A673 (cell line): ENCODE data around the gene FRMD5. TPM values are rescaled to one million over a fixed set of nuclear protein-coding genes. Genes with fewer than 3 reads are reported as not detected.

ENCODE experiments used
- BruUV-seq: library from RNA; stranded (reverse); fragments of 400-500 nt; replicated peaks from 2 replicates; lab custom pipeline; 2021; lab: Mats Ljungman, UMichigan
- CTCF ChIA-PET: fragments of 300-600 bp; sonication (Branson Sonifier 250); formaldehyde crosslinking; loops from one replicate; lab custom pipeline; 2022; ENCODE audit warnings: antibody characterized with exemption; lab: Charles Lee
- POLR2A ChIA-PET: fragments of 300-600 bp; sonication (Branson Sonifier 250); formaldehyde crosslinking; loops from one replicate; lab custom pipeline; 2022; ENCODE audit warnings: antibody characterized with exemption; ENCODE audit not compliant: low non-redundant PET; lab: Charles Lee
- DNase-seq: peaks from one replicate; pipeline ENCODE4 v3.0.0-alpha.2; 2015; ENCODE audit warnings: low spot score
- H3K27ac ChIP-seq: fragments of 200-600 bp; sonication (generic); 2 replicates; pipeline ENCODE4 v1.5.1; 2016; ENCODE audit warnings: mixed run types, low read depth, mild to moderate bottlenecking, mixed read lengths, antibody characterized with exemption, low read length; ENCODE audit not compliant: poor library complexity, severe bottlenecking
- H3K27me3 ChIP-seq: fragments of 200-600 bp; sonication (generic); replicated peaks from 2 replicates; pipeline ENCODE4 v1.6.1; 2017; ENCODE audit warnings: mixed run types, low read depth, mild to moderate bottlenecking, mixed read lengths, antibody characterized with exemption, low read length; ENCODE audit not compliant: insufficient read depth, poor library complexity
- H3K36me3 ChIP-seq: fragments of 200-600 bp; sonication (generic); 2 replicates; pipeline ENCODE4 v1.6.1; 2016; ENCODE audit warnings: mixed run types, mild to moderate bottlenecking, mixed read lengths, antibody characterized with exemption, low read length; ENCODE audit not compliant: insufficient read depth, poor library complexity, severe bottlenecking
- H3K4me1 ChIP-seq: fragments of 200-600 bp; sonication (generic); 2 replicates; pipeline ENCODE4 v1.6.1; 2017; ENCODE audit warnings: mixed run types, mild to moderate bottlenecking, mixed read lengths, antibody characterized with exemption, low read length; ENCODE audit not compliant: insufficient read depth, poor library complexity, severe bottlenecking
- H3K4me3 ChIP-seq: fragments of 200-600 bp; sonication (generic); 2 replicates; pipeline ENCODE4 v1.5.1; 2016; ENCODE audit warnings: low read depth, mixed run types, mild to moderate bottlenecking, mixed read lengths, low read length; ENCODE audit not compliant: poor library complexity, severe bottlenecking
- H3K9me3 ChIP-seq: fragments of 200-600 bp; sonication (generic); 2 replicates; pipeline ENCODE4 v1.6.1; 2016; ENCODE audit warnings: mixed run types, low read depth, mild to moderate bottlenecking, mixed read lengths, antibody characterized with exemption, low read length; ENCODE audit not compliant: poor library complexity, severe bottlenecking
- EZH2 ChIP-seq: fragments of 200-600 bp; sonication (generic); IDR thresholded peaks from 2 replicates; pipeline ENCODE4 v1.6.1; 2017; ENCODE audit warnings: borderline replicate concordance, low read depth, mild to moderate bottlenecking, mixed read lengths, antibody characterized with exemption, low read length; ENCODE audit not compliant: poor library complexity, severe bottlenecking
- intact Hi-C: fragments of 100-400 bp; cut with micrococcal nuclease; formaldehyde crosslinking; loops from one replicate; pipeline ENCODE4 v1.10.0; 2022; ENCODE audit not compliant: unreplicated experiment
- total RNA-seq: library from RNA; stranded (reverse); gene quantifications from 2 replicates; pipeline ENCODE4 v1.2.3, GENCODE V29; 2021
- TF ChIP-seq, protein P1 (sequence below): fragments of 300-800, 200-600 bp; sonication (generic); conservative IDR thresholded peaks from 2 replicates; pipeline ENCODE4 v1.5.1; 2017; ENCODE audit warnings: low read depth, mild to moderate bottlenecking, antibody characterized with exemption, low read length, moderate library complexity, mixed read lengths

Gene FRMD5
- total RNA-seq, 1 experiment from 2014 or later: 2.6 TPM

DNA sequence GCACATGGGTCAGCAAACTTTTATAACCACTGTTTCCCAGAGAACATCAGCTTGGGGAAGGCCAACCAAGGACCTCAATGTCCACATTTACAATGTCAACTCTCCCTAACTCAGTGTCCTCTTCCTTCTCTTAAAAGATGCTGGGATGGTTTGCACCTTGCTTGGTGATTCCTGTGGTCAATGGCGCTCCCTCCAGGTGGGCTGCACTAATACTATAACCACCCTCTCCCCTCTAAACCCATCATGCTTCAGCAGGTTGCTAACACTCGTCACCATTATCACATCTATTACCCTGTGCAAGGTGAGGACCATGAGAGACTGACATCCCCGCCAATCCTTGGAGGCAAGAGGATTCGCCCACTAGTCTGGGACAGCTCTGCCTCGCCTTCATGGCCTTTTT is 65.2 kb downstream of the FRMD5 start:
- ChIA-PET CTCF (no interaction called here), POLR2A (no interaction called here)
- intact Hi-C loops: no loop called here

DNA sequence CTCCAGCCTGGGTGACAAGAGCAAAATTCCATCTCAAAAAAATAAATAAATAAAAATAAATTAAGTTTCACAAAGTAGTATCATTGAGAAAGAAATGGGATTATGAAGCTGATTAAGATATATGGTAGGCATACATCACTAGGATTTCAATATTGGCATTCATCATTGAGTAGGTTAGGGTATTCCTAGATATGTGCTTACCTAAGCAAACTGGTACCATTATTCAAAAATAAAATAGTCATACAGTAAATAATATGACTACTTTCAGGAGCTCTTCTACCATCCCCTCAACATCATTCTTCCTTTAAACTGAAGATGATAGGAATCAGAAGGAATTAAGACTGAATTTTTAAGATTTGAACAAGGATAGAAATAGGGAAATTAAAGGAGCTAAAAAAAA is 66.6 kb downstream of the FRMD5 start:
- ChIA-PET POLR2A (interaction anchor here (0.6 to 0.7 kb wide), 2 partner anchors 115 to 1298 kb away, joined by 8 to 11 read pairs; no protein-coding TSS in a partner anchor), CTCF (no interaction called here)
- intact Hi-C loops: no loop called here

More for the DNA sequence above, 65.2 kb downstream of the FRMD5 start:
- TF ChIP-seq, protein P1, sequence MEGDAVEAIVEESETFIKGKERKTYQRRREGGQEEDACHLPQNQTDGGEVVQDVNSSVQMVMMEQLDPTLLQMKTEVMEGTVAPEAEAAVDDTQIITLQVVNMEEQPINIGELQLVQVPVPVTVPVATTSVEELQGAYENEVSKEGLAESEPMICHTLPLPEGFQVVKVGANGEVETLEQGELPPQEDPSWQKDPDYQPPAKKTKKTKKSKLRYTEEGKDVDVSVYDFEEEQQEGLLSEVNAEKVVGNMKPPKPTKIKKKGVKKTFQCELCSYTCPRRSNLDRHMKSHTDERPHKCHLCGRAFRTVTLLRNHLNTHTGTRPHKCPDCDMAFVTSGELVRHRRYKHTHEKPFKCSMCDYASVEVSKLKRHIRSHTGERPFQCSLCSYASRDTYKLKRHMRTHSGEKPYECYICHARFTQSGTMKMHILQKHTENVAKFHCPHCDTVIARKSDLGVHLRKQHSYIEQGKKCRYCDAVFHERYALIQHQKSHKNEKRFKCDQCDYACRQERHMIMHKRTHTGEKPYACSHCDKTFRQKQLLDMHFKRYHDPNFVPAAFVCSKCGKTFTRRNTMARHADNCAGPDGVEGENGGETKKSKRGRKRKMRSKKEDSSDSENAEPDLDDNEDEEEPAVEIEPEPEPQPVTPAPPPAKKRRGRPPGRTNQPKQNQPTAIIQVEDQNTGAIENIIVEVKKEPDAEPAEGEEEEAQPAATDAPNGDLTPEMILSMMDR: no peak
- TF ChIP-seq EZH2: no peak
- no peak overlapping the region for H3K27ac ChIP-seq
- no peaks in the 10 kb centered on the region for H3K36me3 ChIP-seq
- H3K27me3 ChIP-seq: no peaks in the 10 kb centered on the region
- no peak for DNase-seq
- H3K4me1 ChIP-seq: no peaks in the 10 kb centered on the region
- no peaks in the 10 kb centered on the region for H3K9me3 ChIP-seq
- BruUV-seq: no TSS peak
- no peak overlapping the region for H3K4me3 ChIP-seq

GRCh38 chr15:44125879-44126278 is 69.2 kb downstream of the FRMD5 start:
- Histone ChIP-seq H3K4me3 (no peak overlapping the region), H3K36me3 (no peaks in the 10 kb centered on the region), H3K27me3 (no peaks in the 10 kb centered on the region), H3K9me3 (no peaks in the 10 kb centered on the region), H3K4me1 (no peaks in the 10 kb centered on the region), H3K27ac (no peak overlapping the region)
- BruUV-seq: no TSS peak
- DNase-seq: no peak
- TF ChIP-seq, protein P1: no peak
- no peak for TF ChIP-seq EZH2
- ChIA-PET POLR2A (no interaction called here), CTCF (no interaction called here)
- intact Hi-C loops: no loop called here

More for the DNA sequence above, 66.6 kb downstream of the FRMD5 start:
- H3K4me3 ChIP-seq: no peak overlapping the region
- H3K27ac ChIP-seq: no peak overlapping the region
- no peak for DNase-seq
- no TSS peak for BruUV-seq
- no peaks in the 10 kb centered on the region for H3K27me3 ChIP-seq
- no peaks in the 10 kb centered on the region for H3K36me3 ChIP-seq
- no peaks in the 10 kb centered on the region for H3K9me3 ChIP-seq
- TF ChIP-seq, protein P1: no peak
- TF ChIP-seq EZH2: no peak
- no peaks in the 10 kb centered on the region for H3K4me1 ChIP-seq
